B cell (primary cell): ENCODE results near the gene PLAAT1. TPM values are rescaled to one million over a fixed set of nuclear protein-coding genes. Genes with fewer than 3 reads are reported as not detected.

Source experiments
- ATAC-seq: fragments of 200-7000 bp; cut with Tn5 transposase; one replicate; pipeline ENCODE4 v1.10.0; 2021; ENCODE audit warnings: low read depth, mild to moderate bottlenecking, moderate number of reproducible peaks, moderate library complexity
- CTCF ChIA-PET: fragments of 350-600 bp; sonication (Branson Sonifier 250); formaldehyde crosslinking; loops from one replicate; lab custom pipeline; 2021; ENCODE audit warnings: antibody characterized with exemption, inconsistent platforms; lab: Charles Lee
- POLR2A ChIA-PET: fragments of 350-600 bp; sonication (Branson Sonifier 250); formaldehyde crosslinking; loops from one replicate; lab custom pipeline; 2021; ENCODE audit warnings: antibody characterized with exemption; lab: Charles Lee
- DNase-seq: peaks from one replicate; pipeline ENCODE4 v3.0.0; 2013
- H2AFZ ChIP-seq: 2 replicates; pipeline ENCODE4 v1.6.1; 2012; ENCODE audit warnings: mild to moderate bottlenecking, low read depth, low read length; ENCODE audit not compliant: insufficient read depth, poor library complexity, severe bottlenecking
- H3K27ac ChIP-seq, 2 donors: 1 replicate in 1 of 2; 2 replicates in 1 of 2; pipeline ENCODE4 v1.5.1; 2012 to 2013; ENCODE audit warnings: low read length in 2 of 2, mild to moderate bottlenecking in 2 of 2, moderate library complexity in 1 of 2
- H3K27me3 ChIP-seq, 4 experiments: fragments of 200-600 bp in 1 of 4; sonication (generic) in 1 of 4; replicated peaks in 1 of 4; 1 replicate in 2 of 4; 2 replicates in 2 of 4; pipeline versions ENCODE4 v1.6.1 to v1.7.0; 2013 to 2016; ENCODE audit warnings: low read length in 3 of 4, mild to moderate bottlenecking in 2 of 4, mixed read lengths in 1 of 4, moderate library complexity in 1 of 4; ENCODE audit not compliant: insufficient read depth in 4 of 4, control insufficient read depth in 3 of 4; ENCODE audit errors: control extremely low read depth in 1 of 4
- H3K36me3 ChIP-seq, 2 experiments: replicated peaks in 1 of 2; 1 replicate in 1 of 2; 2 replicates in 1 of 2; pipeline versions ENCODE4 v1.6.1 to v1.7.1; 2013; ENCODE audit warnings: low read length in 1 of 2; ENCODE audit not compliant: insufficient read depth in 2 of 2, control insufficient read depth in 1 of 2; ENCODE audit errors: control extremely low read depth in 1 of 2, extremely low read depth in 1 of 2
- H3K4me1 ChIP-seq, 2 donors: fragments of 200-600 bp in 1 of 2; sonication (generic) in 1 of 2; 1 replicate in 1 of 2; 2 replicates in 1 of 2; pipeline versions ENCODE4 v1.5.1 to v1.6.1; 2013 to 2017; ENCODE audit warnings: low read length in 2 of 2; ENCODE audit not compliant: control insufficient read depth in 2 of 2, insufficient read depth in 2 of 2
- H3K4me2 ChIP-seq: replicated peaks from 2 replicates; pipeline ENCODE3; 2012; ENCODE audit warnings: mild to moderate bottlenecking, low read depth, low read length; ENCODE audit not compliant: poor library complexity, severe bottlenecking
- H3K4me3 ChIP-seq, 5 experiments: fragments of 200-600 bp in 1 of 5; sonication (generic) in 1 of 5; 1 replicate in 3 of 5; 2 replicates in 2 of 5; pipeline versions ENCODE4 v1.5.1 to v1.7.0; 2011 to 2016; ENCODE audit warnings: low read length in 4 of 5, mild to moderate bottlenecking in 4 of 5, low read depth in 2 of 5, control low read depth in 1 of 5, moderate library complexity in 1 of 5; ENCODE audit not compliant: insufficient read depth in 1 of 5; ENCODE audit errors: control extremely low read depth in 1 of 5, extremely low read depth in 1 of 5
- H3K79me2 ChIP-seq: fragments of 200-600 bp; sonication (generic); one replicate; pipeline ENCODE4 v1.6.0; 2016; ENCODE audit warnings: low read length; ENCODE audit not compliant: control insufficient read depth, insufficient read depth
- H3K9ac ChIP-seq: fragments of 200-600 bp; sonication (generic); 2 replicates; pipeline ENCODE4 v1.6.1; 2017; ENCODE audit warnings: mild to moderate bottlenecking, low read length, moderate library complexity
- H3K9me3 ChIP-seq, 3 donors: one replicate each; pipeline versions ENCODE4 v1.6.1 to v1.7.1; 2013; ENCODE audit warnings: low read length in 2 of 3; ENCODE audit not compliant: control insufficient read depth in 2 of 3, insufficient read depth in 1 of 3; ENCODE audit errors: control extremely low read depth in 1 of 3
- H4K20me1 ChIP-seq: 2 replicates; pipeline ENCODE4 v1.6.0; 2012; ENCODE audit warnings: mild to moderate bottlenecking, low read length; ENCODE audit not compliant: insufficient read depth, control insufficient read depth, poor library complexity, severe bottlenecking
- H3K27ac Mint-ChIP-seq: one replicate; pipeline ENCODE4 v1.8.0; 2021; ENCODE audit warnings: mixed read lengths
- H3K27me3 Mint-ChIP-seq: one replicate; pipeline ENCODE4 v1.8.0; 2021; ENCODE audit warnings: mixed read lengths
- H3K4me1 Mint-ChIP-seq: one replicate; pipeline ENCODE4 v1.8.0; 2021; ENCODE audit warnings: mixed read lengths
- H3K4me3 Mint-ChIP-seq: one replicate; pipeline ENCODE4 v1.8.0; 2021; ENCODE audit warnings: mixed read lengths
- H3K9me3 Mint-ChIP-seq: one replicate; pipeline ENCODE4 v1.8.0; 2022; ENCODE audit warnings: mixed read lengths; ENCODE audit not compliant: insufficient read depth
- EZH2 ChIP-seq: IDR thresholded peaks from 2 replicates; pipeline ENCODE4 v1.6.1; 2012; ENCODE audit warnings: borderline replicate concordance, low read depth, mild to moderate bottlenecking, moderate library complexity, low read length; ENCODE audit not compliant: insufficient read depth, poor library complexity, severe bottlenecking
- WGBS: methylation state at CpG from one replicate; pipeline ENCODE4 v1.1.5; 2013; ENCODE audit warnings: missing lambda C conversion rate; ENCODE audit not compliant: insufficient coverage; 5-methylcytosine and 5-hydroxymethylcytosine counted together
- intact Hi-C: fragments of 100-400 bp; cut with micrococcal nuclease; formaldehyde crosslinking; loops from one replicate; pipeline ENCODE4 v1.10.0; 2022
- polyA plus RNA-seq: library from polyadenylated mRNA; depleted of rRNA; stranded (reverse); fragments of >200 nt; gene quantifications from 2 replicates; pipeline ENCODE4 v1.2.3, GENCODE V29; 2012
- total RNA-seq, 2 donors: library from RNA; stranded (reverse); fragments of 120-200 nt in 1 of 2; gene quantifications; 1 replicate in 1 of 2; 2 replicates in 1 of 2; pipeline versions ENCODE4 v1.2.3 to v1.2.4, GENCODE V29; 2013 to 2022
- TF ChIP-seq, protein P1 (sequence below): fragments of 200-600 bp; IDR thresholded peaks from one replicate; pipeline ENCODE4 v1.8.0; 2022; ENCODE audit warnings: antibody characterized with exemption, mild to moderate bottlenecking

PLAAT1 gene
- total and polyA plus RNA-seq, 2 donors (not counting 1 experiment from before 2014, with no cell fraction given): not detected

DNA sequence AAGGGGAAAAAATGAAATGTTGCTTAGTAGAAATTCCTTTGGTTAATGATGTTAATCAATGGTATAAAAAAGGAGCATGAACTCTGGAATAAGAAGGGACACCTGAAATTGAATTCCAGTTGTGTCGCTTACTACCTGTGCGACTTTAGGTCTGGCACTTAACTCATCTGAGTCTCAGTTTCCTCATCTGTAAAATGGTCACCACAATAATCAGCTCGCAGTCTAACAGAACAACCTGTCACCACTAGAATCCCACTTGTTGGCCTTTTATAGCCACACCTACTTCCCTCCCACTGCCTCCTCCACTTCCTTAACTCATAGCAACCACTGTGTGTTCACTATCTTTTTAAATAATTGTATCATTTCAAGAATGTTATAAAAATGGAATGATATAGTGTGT, 2.5 kb downstream of the PLAAT1 start:
- no peaks in the 10 kb centered on the region for H4K20me1 ChIP-seq
- no peaks in the 10 kb centered on the region for H3K79me2 ChIP-seq
- H3K4me1 Mint-ChIP-seq: peaks cover 9% of the 10 kb centered on the region
- 90% methylated on average over 3 of the region's 3 CpGs for WGBS
- intact Hi-C loops: no loop called here
- H2AFZ ChIP-seq: no peak overlapping the region
- no peak for TF ChIP-seq EZH2
- TF ChIP-seq, protein P1, sequence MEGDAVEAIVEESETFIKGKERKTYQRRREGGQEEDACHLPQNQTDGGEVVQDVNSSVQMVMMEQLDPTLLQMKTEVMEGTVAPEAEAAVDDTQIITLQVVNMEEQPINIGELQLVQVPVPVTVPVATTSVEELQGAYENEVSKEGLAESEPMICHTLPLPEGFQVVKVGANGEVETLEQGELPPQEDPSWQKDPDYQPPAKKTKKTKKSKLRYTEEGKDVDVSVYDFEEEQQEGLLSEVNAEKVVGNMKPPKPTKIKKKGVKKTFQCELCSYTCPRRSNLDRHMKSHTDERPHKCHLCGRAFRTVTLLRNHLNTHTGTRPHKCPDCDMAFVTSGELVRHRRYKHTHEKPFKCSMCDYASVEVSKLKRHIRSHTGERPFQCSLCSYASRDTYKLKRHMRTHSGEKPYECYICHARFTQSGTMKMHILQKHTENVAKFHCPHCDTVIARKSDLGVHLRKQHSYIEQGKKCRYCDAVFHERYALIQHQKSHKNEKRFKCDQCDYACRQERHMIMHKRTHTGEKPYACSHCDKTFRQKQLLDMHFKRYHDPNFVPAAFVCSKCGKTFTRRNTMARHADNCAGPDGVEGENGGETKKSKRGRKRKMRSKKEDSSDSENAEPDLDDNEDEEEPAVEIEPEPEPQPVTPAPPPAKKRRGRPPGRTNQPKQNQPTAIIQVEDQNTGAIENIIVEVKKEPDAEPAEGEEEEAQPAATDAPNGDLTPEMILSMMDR: no peak
- H3K9me3 Mint-ChIP-seq: peaks cover 10% of the 10 kb centered on the region
- CTCF ChIA-PET: no interaction called here
- no peaks in the 10 kb centered on the region for H3K36me3 ChIP-seq
- H3K4me2 ChIP-seq: no peak overlapping the region
- H3K4me3 ChIP-seq: no peak overlapping the region
- peaks cover 0 to 2% (median 0%) of the 10 kb centered on the region in 3 donors for H3K9me3 ChIP-seq
- no peak for ATAC-seq
- H3K4me1 ChIP-seq: peaks cover 0 to 3% of the 10 kb centered on the region in 2 donors
- POLR2A ChIA-PET: no interaction called here
- H3K27me3 Mint-ChIP-seq: peaks cover 33% of the 10 kb centered on the region
- H3K4me3 Mint-ChIP-seq: no peak overlapping the region
- H3K27me3 ChIP-seq: peaks cover 0 to 13% (median 5%) of the 10 kb centered on the region in 4 experiments
- no peak overlapping the region for H3K27ac ChIP-seq
- H3K27ac Mint-ChIP-seq: no peak overlapping the region
- DNase-seq: no peak
- H3K9ac ChIP-seq: no peak overlapping the region

DNA sequence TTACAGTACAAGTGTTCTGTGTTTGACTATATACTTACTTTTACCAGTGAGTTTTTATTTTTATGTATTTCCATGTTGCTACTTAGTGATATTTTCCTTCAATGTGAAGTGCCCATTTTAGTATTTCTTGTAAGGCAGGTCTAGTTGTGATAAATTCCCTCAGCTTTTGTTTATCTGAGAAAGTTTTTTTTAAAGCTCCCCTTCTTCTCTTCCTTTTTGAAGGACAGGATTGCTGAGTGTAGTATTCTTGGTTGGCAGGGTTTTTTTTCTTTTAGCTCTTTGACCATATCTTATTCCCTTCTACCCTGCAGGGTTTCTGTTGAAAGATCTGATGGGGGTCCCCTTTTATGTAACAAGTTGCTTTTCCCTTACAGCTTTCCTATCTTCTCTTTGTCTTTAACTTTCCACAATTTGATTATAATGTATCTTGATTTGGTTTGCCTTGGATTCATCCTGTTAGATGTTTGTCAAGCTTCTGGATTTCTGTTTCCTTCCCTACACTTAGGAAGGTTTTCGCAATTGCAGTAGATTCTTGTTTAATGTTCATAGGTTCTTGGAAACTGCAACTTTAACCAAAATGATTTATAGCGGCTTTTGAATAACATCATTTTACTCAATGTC, 7.9 kb downstream of the PLAAT1 start:
- H2AFZ ChIP-seq: no peak overlapping the region
- CTCF ChIA-PET: no interaction called here
- H3K27ac ChIP-seq: no peak overlapping the region
- H3K4me3 Mint-ChIP-seq: no peak overlapping the region
- no peak for DNase-seq
- no peak overlapping the region for H3K9ac ChIP-seq
- no peaks in the 10 kb centered on the region for H3K79me2 ChIP-seq
- H3K27me3 ChIP-seq: no peaks in the 10 kb centered on the region
- POLR2A ChIA-PET: no interaction called here
- no peaks in the 10 kb centered on the region for H4K20me1 ChIP-seq
- no CpG with 5 or more reads among the region's 2 CpGs for WGBS
- no peak overlapping the region for H3K4me3 ChIP-seq
- H3K27ac Mint-ChIP-seq: no peak overlapping the region
- ATAC-seq: no peak
- no peak for TF ChIP-seq EZH2
- TF ChIP-seq, protein P1: no peak
- no peaks in the 10 kb centered on the region for H3K36me3 ChIP-seq
- H3K4me1 Mint-ChIP-seq: no peaks in the 10 kb centered on the region
- peaks cover 23% of the 10 kb centered on the region for H3K9me3 Mint-ChIP-seq
- H3K4me2 ChIP-seq: no peak overlapping the region
- H3K27me3 Mint-ChIP-seq: peaks cover 12% of the 10 kb centered on the region
- H3K4me1 ChIP-seq: no peaks in the 10 kb centered on the region
- peaks cover 4 to 15% (median 5%) of the 10 kb centered on the region in 3 donors for H3K9me3 ChIP-seq
- intact Hi-C loops: no loop called here
